HG03097 (cell line): ENCODE data around the gene ALDH3A1.

Experiments
- ATAC-seq: cut with Tn5 transposase; IDR thresholded peaks from one replicate; pipeline ENCODE4 v1.9.1; 2021; ENCODE audit not compliant: unreplicated experiment, low FRiP score

ALDH3A1 gene

GRCh38 chr17:19720631-19721426 is 27.3 kb downstream of the ALDH3A1 start:
- ATAC-seq = no peak

GRCh38 chr17:19720210-19720475 is 28.0 kb downstream of the ALDH3A1 start:
- ATAC-seq = no peak

GRCh38 chr17:19719355-19720209 is 28.5 kb downstream of the ALDH3A1 start:
- ATAC-seq = no peak

GRCh38 chr17:19718613-19719354 is 29.3 kb downstream of the ALDH3A1 start:
- ATAC-seq = no peak

- no peak for ATAC-seq
These were observed 30.0 kb downstream of the ALDH3A1 start for GRCh38 chr17:19718041-19718612.

DNA sequence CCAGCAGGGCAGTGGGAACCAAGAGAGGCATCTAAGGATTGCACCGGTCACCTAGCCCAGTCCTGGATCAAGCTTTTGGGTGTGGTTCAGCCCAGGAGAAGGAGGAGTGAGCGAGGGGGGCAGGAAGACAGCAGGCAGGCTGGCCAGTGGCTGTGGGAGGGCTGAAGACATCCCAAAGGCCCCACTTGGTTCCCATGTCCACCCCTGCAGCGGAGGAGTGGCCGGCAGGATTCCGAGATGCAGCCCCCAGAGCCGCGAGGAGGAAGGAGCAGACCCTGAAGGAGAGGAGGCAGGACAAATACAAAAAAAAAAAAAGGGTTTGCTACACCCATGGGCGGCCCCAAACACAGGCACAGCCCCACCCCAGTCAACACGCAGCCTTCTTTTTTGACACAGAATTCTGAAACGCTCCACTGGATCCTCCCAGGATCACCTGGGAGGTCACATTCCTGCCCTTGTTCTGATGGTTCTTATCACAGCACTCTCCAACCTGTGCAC is 30.6 kb downstream of the ALDH3A1 start:
- no peak for ATAC-seq

DNA sequence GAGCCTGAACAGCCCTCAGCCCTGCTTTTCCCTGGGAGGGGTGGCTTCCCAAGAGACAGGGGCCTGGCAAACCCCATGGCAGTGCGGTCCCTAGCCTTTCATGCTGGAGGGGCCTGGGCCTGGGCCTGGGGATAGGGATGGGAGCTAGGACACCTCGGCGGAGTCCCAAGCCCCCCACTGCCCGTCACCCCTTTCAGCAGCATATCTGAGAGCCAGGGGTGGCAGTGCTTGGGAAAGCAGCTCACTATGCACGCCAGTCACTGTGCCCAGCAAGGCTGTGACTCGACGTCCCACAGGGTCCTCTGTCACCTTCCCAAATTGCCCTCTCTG is 31.1 kb downstream of the ALDH3A1 start:
- ATAC-seq = no peak

GRCh38 chr17:19716108-19717030 is 31.7 kb downstream of the ALDH3A1 start, which contains the start of gene SLC47A2:
TSS of gene SLC47A2 (minus strand) at chr17:19716584. CDS start at chr17:19716555, 29 bp downstream.
- ATAC-seq = no peak

GRCh38 chr17:19714542-19715411 is 33.3 kb downstream of the ALDH3A1 start:
- no peak for ATAC-seq

GRCh38 chr17:19713901-19714361 is 34.2 kb downstream of the ALDH3A1 start:
- ATAC-seq = no peak

GRCh38 chr17:19713462-19713861 is 34.6 kb downstream of the ALDH3A1 start:
- ATAC-seq = no peak

DNA sequence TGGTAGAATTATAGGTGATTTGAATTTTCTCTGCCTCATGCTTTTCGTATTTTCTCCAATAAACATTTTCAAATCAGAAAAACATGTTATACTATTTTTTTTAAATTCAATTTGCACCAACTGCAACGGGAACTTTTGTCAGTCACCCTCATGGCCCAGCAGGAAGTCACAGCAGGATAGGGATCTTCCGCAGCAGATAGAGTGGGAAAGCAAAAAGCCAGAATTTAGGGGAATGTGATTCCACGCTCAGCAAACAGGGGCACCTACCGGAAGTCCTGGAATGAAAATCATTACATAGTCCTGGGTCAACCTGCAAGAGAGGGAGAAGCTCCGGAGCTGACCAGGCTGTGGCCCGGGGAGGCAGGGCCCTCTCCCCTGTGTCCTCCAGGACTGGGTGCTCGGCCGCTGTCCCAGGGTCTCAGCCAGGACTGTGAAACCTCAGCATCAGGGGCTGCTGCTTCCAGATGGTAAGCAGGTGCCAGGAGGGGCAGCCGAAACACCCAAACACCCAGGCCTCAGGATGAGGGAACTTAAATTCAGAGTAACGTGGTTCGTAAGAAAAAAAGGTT is 35.6 kb downstream of the ALDH3A1 start:
- ATAC-seq = no peak

DNA sequence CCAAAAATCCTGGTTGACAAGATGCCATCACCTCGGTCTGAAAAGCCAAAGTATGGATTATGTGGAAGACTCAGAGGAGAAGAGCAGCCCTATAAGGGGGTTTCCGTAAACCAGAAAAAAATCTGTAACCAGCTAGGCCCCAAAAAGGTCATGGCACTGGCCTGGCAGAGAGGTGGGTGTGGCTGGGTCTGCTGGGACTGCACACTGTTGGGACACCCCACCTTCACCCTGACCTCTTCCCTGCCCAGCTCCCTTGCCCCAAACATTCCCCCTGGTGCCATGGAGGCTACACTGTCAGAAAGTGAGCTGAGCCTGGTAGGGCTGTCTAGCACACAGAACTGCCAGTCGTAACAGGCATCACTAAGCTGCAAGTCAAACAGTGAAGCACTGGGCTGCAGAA is 38.3 kb downstream of the ALDH3A1 start:
- ATAC-seq = no peak

DNA sequence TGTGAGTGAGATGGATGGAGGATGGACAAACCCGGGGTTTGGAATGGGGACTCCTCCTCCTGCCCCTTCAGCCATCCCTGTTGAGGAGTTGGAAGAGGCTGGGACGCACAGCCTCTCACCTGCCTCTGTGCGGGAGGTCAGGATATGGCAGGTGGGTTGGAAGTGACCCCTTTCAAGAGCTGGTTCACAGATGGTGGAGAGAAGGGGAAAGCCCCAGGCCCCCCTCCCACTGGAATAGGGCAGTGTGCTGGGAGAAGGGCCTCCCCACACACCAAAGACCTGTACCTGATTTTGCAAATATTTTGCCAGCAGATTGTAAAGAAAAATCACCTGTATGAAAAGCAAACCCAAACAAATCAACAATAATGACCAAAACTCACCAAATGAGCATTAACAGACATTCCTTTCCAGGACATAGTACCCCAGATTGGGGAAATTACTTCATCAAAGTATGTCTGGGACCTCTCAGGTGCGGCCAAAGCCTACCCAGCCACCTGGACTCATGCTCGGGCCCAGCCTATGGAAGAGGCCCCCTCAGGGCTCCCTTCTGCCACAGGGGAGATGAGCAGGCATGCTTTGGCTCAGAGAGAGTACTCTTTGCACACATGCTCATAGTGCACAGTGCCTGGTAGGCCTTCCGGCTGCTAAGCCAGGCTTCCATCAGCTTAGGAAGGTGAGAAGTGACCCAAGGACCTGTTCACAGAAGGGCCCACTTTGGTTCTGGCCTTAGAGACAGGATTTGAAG is 39.5 kb downstream of the ALDH3A1 start:
- no peak for ATAC-seq

GRCh38 chr17:19707728-19708221 is 40.3 kb downstream of the ALDH3A1 start:
- no peak for ATAC-seq

DNA sequence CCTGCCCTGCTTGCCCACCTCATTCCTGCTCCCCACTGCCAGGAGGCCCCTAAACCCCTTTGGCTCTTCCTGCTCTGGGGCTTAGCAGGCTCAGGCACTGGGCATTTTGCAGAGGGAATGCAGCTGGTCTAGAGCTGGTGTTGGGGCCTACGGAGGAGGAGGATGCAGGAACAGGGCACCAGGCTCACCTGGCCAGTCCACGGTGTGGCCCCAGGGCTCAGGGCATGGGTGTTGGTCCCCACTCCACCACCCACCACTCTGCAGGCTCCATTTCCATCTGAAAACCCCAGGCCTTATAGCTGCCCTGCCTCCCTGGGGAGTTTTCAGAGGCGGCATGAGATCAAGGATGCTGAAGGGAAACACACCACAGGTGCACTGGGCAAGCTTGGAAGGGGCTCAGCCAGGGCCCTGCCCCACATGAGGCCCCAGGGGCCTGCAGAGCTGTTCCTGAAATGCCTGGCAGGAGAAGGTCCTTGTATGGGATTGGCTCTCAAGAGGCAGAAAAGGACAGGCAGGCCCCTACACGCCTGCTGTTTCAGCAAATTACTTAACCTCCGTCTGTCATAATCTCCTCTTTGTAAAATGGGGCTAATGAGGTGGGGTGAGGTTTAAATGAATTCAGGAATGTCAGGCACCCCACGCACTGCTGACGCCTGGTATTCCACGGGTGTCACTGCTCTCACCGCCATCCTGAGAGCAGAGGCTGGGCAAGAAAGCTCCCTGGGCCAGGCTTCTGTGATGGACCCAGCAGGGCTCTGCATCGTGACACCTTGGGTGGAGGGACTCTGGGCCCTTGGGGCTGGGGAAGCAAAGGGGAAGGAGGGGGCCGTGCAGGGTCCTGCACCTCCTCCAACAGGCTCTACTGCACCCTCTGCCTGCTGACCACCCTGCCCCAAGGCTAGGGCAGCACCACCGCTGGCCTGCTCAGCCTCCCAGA is 41.0 kb downstream of the ALDH3A1 start:
- ATAC-seq = no peak
